ENCODE data around the gene FREM2.

The FREM2 gene

DNA sequence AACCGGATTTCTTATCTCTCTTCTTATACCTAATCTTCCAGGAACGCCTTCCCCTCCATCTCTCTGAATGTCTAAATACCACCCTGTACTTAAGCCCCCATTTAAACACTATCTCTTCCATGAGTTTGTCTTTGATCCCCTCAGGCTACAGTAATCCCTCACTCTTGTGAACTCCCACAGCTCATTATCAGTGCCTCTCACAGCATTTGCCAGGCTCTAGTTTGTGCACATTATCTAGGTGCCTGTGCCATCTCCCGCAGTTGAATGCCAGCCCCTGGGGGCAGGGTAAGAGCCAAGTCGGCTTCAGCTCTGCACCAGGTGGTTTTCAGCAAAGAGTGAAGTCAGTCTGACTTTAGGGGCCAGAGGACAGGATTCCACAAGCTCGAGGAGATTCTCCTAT lies 71.4 kb downstream of the FREM2 start:
- no peak for DNase-seq (ENCODE audit: low spot score)

DNA sequence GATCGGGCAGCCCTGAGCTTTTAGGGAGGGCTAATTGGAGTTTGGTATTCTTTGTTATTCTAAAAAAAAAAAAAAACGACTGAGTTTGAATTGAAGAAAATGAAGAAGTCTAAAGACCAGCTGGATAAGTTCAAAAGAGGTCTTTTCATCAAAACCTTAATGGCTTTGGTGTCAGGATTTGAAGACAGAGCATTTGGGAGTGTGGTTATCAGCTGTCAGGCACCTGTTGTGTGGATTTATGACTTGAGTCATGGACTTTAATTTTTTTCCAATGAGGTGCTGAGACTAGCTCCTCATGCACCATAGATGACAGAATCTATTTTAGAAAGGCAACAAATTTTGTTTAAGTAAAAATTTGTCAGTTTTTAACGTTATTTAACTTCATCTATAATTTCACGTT lies 72.5 kb downstream of the FREM2 start:
- DNase-seq (ENCODE audit: low spot score): no peak

DNA sequence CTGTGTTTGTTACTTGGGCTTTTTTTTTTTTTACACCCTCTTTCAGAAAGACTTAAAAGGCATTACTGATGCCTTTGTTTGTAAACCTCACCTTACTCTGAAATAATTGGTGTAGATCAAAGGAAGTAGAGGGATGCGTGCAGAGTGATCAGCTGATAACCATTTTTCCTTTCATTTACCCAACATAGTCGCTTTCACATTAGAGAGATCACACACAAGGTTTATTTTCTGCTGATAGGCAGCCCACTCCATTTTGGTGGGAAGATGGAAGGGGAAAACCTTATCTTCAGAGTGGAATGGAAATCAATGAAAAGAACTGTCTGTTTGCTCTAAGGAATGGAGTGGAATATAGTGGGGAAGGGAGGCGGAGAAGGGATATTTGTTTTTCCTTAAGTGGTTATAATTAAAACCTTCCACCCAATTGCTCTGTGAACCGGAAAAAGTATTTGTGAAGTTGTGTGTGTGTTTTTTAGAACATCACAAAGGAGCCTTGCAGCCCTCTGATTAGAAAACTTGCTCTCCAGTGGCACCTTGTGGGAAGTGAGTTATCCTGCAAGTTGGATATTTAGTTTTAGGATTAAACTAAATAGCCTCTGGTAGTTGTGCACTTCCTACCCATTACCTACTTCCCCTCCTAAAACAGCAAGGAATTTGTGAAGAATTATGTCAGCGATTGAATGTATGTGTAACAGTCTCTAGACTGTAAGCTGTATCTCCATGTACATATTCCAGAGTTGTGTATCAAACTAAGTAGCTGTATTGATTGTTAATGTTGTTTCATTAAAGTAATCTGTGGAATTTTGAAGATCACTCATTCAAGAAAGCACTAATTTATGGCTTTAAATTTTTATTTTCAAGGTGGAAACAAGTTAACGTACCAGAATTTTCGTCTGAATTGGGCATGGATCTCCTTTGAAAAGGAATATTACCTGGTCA lies 76.8 kb downstream of the FREM2 start:
- no peak for DNase-seq (ENCODE audit: low spot score)

DNA sequence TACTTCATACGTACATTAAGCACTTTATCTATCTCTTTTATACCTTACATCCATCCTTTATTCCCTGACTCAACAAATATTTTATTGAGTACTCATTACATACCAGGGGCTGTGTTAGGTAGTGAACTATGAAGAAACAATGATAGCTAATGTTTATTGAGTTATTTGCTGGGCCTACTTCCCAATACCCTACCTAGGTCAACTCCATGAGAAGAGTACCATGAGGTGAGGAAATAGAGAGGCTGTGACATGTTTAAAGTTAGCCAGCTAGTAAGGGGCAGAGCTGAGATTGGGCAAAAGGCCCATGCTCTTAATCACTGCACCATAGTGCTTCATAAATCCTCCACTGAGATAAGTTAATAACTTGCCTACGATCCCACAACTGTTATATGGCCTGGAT lies 79.9 kb downstream of the FREM2 start:
- DNase-seq (ENCODE audit: low spot score): no peak

DNA sequence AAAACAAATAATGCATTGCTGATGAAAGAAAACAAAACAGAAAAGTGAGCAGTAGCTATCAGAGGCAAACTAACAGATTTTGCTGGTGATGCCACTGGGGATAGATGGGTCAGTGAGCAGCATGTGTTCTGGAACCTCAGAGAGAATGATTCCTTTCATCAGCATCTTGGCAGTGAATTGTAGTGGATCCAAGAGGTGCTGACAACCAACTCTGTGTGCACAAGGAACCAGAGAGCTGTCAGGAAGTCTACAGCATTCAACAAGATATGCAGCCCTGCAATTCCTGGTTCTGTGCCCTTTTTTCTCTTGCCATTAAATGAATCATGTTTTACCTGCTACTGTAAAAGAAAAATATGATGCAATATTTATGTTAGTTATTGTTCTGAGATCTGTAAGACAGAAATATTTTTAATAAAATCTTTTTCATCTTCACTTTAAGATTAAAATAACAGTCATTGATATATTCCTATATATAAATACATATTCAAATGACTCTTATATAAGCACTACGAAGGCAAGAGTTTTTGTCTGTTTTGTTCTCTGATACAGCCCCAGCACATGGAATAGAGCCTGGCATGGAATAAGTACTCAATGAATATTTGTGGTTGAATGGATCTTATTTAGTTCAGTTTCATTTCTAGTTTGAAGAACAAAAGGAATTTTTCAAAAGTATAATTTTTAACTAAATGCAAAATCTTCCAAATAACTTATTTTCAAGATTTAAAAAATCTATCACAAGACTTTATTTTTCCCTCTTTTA lies 80.8 kb downstream of the FREM2 start:
- no peak for DNase-seq (ENCODE audit: low spot score)

DNA sequence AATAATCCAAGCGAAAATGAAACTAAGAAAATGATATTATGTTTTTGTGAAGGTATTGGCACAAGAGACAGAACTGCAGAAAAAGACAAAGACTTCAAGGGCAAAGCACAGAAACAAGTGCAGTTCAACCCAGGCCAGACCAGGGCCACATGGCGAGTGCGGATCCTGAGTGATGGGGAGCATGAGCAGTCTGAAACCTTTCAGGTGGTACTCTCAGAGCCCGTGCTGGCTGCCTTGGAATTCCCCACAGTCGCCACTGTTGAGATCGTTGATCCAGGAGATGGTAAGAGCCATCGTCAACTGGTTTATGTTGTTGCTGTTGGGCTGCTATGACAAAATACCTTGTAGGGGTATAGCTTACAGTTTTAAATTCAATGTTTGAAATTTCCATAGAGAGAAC lies 82.6 kb downstream of the FREM2 start:
- DNase-seq (ENCODE audit: low spot score): no peak

DNA sequence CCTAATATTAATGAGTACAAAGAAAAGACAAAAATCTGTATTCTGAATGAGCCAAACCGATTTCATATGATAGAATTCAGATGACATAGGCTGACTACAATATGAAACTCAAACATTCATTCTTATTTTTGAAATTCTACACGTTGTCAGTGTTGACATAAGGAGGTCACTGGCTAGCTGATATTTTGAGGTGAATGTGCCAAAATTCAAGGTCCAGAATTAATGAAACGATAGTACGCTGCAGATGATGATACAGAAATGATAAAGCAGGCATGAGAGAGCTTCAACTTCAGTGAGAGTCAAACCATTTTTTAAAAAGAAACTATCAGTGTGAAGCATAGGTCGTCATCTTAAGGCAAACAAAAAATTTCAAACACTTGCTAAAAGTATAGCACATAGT lies 88.2 kb downstream of the FREM2 start:
- no peak for DNase-seq (ENCODE audit: low spot score)

DNA sequence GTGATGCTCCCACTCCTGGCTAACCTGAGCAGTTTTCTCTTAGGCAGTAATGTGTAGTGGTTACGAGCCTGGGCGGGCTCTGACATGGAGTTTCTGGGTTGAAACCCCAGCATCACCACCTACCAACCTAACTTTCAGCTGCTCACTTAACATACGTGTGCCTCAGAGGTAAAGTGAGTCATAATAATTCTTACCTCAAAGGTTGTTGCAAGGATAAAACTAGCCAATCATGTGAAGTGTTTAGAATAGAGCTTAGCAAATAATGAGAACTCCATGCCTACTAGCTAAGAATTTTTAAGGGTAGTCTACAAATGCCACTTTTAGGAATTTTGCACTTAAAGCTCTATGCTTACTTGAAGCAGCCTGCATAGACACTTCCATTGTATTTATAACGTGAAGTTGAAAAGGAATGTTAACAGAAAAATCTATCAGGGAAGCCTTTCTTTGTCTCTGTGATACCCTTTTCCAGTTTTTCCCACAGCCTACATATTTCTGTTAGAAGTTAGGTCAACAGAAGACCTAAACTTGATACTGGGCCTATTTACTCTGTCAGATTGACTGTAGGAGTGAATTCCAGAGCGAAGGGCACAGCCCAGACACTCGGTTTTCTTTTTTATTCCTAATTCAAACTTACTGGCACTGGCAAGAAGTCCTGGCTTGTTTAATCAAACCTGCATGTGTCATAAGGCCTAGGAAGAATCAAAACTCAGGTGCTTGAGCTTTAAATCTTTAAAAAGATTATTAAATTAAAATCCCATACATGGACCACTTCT lies 90.7 kb downstream of the FREM2 start:
- no peak for DNase-seq (ENCODE audit: low spot score)

DNA sequence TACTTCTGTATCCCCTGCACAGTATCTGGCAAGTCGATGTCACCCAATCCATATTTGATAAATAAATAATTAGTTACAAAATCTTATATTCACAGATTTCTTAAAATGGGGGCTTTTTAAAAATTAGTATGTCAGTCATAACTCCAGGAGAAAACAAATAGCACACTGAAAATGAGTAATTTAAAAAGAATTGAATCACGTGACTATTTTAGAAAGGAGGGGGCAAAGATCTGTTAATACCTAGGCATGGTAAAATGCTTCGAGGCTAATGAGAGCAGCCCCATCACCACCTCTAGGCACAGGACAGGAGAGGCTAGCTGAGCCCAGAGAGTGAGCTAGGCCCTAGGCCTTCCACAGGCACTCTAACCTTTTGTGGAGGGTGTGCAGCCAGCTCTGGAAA lies 94.7 kb downstream of the FREM2 start:
- DNase-seq (ENCODE audit: low spot score): no peak

DNA sequence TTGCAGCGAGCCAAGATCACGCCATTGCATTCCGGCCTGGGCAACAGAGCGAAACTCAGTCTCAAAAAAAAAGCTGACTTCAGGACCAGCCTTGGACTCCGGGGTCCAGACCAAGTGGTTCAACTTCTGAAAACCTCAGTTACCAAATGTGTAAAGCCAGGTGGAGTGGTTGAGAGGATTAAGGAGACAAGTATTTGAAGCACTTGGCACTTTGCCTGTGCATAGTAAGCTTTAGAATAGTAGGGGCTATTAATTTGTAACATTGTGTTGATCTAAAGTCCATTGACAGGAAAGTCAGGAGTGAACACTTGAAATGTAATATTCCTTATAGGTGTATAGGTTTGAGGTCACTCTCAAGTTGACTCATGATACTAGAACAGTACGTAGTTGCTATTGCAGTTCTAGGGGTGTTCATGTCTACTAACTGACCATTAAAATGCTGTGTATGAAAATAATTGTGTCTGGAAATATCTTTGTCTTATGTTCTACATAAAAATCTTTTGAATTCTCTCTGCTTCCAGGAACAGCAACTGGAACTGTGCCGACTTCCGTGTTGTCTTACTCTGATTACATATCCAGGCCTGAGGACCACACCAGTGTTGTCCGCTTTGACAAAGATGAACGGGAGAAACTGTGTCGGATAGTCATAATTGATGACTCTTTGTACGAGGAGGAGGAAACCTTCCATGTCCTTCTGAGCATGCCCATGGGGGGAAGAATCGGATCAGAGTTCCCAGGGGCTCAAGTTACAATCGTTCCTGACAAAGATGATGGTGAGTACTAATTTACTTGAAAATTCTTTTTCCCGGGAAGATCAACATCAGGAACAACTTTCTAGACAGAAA lies 97.4 kb downstream of the FREM2 start:
- DNase-seq (ENCODE audit: low spot score): no peak

DNA sequence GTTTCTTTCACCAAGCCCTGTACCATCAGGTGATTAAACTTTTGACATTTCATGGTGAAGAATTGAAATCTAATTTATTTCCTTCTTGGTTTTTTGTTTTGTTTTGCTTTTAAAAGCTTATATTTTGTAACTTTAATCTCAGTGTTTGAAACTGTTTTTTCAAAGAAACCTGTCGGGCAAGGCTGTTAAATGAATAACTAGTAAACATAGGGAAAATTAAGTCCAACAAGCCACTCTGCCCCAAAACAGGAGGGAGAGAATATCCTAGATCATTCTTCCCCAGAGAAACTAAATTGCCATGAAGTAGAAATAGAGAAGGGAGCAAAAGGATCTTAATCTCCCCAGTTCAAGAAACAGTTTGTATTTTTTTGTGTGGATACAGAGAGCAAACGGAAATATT lies 98.2 kb downstream of the FREM2 start:
- no peak for DNase-seq (ENCODE audit: low spot score)

DNA sequence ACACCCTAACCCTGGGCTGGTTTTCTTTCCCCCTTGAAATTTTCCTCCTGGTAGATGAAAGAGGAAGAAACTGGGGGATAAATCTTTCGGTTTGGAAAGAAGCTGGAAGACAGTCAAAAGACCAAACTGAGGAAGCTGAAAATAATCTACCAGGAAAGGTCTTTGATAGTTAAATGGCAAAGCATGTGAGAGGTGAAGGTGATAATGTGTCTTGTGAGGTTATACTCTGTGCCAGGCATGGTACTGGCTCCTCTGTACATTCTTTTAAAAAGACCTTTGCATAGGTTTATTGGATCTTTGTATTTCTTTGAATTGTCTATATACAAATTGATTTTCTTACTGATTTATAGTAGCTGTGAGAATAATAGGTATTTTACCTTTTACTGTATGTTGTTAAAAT lies 98.6 kb downstream of the FREM2 start:
- no peak for DNase-seq (ENCODE audit: low spot score)

DNA sequence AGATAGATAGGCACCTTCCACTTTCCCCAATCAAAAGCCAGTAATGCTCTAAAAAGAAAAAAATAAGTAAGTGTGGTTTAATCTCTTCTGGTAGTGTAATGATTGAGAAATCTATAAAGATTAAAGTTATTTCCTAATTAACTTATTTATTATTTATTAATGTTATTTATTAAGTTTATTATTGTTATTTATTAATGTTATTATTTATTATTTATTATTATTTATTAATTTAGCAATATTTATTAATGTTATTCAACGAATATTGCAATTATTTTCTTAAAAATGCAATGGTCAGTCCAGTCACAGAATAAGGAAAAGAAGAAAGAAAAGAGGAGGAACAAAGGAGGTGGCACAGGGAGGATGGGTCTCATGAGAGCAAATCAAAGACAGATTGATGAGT lies 100.7 kb downstream of the FREM2 start:
- DNase-seq (ENCODE audit: low spot score): no peak

DNA sequence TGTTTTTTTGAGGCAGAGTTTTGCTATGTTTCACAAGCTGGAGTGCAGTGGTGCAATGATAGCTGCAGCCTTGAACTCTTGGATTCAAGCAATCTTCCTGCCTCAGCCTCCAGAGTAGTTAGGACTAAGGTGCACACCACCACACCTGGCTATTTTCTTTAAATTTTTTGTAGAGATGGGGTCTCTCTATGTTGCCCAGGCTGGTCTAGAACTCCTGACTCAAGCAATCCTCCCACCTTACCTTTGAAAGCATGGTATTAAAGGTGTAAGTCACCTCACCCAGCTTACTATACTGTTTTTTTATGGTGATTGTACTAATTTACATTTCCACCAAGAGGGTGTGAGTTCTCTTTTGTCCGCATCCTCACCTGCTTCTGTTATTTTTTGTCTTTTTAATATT lies 110.0 kb downstream of the FREM2 start:
- DNase-seq (ENCODE audit: low spot score): no peak

DNA sequence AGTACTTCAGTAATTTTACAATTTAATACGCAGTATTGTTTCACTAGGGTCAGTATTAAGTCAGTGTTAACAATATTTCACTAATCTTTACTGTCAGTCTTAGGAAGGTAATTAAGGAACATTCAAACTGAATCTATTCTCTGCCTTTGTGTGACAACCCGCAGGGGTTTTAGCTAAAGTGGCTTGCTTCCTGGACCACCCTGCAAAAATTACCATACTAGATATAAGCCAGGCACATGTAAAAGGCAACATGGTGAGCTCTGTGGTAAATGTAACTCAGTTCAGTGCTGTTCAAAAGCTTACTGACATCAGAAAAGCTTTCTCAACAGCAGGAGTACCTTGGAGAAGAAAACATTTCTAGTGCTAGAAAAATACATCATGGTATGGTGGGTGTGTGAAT lies 116.7 kb downstream of the FREM2 start:
- no peak for DNase-seq (ENCODE audit: low spot score)

DNA sequence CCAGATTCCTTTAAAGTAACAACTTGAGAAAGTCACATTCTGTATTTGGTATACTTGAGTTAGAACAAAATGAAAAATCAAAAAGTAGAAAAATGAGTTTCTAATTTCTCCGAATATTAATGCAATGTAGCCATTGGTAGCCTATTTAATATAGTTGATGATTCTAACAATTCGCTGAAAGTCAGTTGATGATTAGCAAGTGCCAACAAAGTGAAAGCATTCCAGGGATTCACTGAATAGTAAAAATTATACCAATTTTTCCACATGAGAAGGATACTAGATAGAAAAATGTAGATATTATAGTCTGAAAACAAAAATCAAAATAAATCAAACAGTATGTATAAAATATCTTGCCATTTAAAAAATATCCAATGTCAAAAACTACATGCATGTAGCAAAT lies 117.2 kb downstream of the FREM2 start:
- no peak for DNase-seq (ENCODE audit: low spot score)

DNA sequence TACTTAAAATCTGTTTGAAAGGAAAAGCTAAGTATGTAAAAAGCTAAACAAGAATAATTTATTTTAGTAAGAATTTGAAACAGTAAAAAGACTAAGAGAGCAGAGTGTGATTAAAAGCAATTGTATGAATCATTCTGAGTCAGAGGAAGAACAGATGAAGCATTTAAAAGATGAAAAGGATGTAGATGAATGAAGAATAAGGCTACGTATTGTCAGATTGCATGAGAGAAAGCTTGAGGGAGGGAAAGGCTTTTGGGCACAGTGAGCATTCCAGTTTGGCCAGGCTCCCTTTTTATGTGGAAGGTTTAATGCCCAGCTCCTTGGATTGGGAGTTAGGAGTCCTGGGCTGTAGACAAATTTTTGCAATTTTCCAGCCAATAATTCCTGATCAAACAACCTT lies 117.7 kb downstream of the FREM2 start:
- DNase-seq (ENCODE audit: low spot score): no peak

DNA sequence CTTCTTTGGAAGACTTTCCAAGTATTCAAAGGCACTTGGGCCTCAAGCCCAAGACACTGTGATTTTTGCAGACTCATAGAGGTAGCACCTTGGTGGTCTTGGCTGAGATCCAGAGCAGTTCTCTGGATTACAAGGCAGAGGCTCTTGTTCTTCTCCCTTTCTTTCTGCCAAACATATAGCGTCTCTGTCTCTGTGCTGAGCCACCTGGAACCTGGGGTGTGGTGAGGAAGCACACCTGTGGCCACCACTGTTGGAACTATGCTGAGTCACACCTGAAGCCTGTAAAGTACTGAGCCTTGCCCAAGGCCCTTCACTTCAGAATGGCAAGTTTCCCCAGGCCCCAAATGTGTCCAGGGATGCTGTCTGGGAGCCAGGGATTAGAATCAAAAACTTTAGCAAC lies 127.5 kb downstream of the FREM2 start:
- DNase-seq (ENCODE audit: low spot score): no peak

DNA sequence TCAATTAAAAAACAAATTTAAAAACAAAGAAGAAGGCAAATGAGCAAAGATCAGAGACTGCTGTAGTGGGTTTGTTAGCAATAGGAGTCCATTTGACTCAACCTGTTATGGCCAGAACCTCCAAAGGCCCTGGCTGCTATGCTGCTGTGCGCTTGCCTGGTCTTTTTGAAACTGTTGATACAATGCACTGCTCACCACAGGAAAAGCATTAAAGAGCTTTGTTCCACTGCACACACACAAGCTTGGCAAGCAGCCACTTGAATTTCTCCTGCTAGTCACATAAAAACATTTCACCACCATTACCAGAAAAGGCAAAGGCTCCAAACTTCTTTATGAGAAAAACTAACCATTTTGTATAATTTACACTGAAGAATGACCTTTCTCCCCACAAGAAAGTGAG lies 132.2 kb downstream of the FREM2 start:
- DNase-seq (ENCODE audit: low spot score): no peak

DNA sequence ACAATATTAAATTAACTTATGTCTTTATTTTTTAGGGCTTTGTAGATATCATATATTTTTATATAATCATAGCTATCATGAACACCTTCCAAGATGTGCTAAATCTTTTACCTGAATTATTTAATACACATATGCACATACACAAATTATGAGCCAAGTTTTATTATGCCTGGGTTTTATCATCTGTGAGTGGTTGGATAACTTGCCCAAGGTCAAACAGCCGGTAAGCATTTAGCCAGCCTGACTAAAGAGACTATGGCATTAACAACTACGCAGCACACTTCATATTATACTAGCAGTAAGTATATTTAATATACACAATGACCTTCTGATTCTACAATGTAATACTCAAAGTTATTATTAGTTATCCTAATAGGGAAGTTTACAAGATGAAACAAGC lies 132.7 kb downstream of the FREM2 start:
- no peak for DNase-seq (ENCODE audit: low spot score)

DNA sequence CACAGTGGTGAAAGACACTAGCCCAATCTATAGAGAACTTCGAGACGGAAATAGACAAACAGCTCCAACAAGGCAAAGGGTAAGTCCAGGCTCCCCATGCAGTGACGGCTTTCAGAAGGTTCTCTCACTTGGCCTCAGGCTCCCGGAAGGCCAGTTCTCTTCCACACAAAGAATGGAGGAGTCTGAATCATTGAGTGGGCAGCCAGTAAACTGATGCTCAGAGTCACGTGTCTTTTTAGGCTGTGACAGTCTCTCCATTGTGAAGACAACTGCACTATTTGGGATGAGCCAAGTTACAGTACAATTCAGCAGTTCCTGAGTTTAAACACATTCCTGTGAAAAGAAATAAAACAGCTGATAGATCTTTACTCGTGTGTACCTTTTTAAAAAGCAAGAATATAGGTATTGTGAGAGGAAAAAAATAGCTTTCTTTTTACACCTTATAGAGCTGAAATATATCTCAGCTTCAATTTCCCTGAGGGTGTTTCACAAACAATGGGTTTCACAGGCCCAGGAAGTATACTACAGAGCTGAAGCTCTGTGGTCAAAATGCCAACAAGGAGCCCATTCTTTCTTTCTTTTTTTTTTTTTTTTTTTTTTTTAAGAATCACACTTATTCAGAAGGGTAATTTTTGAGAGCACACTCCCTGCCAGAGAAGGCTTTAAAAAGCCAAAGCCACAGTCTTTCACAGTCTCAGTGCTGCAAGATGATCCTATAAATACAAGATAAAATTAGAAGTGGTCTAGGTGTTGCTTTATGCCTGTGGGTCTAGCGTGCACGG lies 135.1 kb downstream of the FREM2 start:
- no peak for DNase-seq (ENCODE audit: low spot score)
